GM21786 (cell line): ENCODE measurements around the gene FHAD1.
"Not testable (repeated sequence)": the region's sequence is repeated elsewhere in the genome, so short reads cannot be mapped to it uniquely, and the experiment has no call there.

Experiments used
- ATAC-seq: cut with Tn5 transposase; IDR thresholded peaks from one replicate; pipeline ENCODE4 v1.9.1; 2021; ENCODE audit not compliant: unreplicated experiment

The FHAD1 gene

DNA sequence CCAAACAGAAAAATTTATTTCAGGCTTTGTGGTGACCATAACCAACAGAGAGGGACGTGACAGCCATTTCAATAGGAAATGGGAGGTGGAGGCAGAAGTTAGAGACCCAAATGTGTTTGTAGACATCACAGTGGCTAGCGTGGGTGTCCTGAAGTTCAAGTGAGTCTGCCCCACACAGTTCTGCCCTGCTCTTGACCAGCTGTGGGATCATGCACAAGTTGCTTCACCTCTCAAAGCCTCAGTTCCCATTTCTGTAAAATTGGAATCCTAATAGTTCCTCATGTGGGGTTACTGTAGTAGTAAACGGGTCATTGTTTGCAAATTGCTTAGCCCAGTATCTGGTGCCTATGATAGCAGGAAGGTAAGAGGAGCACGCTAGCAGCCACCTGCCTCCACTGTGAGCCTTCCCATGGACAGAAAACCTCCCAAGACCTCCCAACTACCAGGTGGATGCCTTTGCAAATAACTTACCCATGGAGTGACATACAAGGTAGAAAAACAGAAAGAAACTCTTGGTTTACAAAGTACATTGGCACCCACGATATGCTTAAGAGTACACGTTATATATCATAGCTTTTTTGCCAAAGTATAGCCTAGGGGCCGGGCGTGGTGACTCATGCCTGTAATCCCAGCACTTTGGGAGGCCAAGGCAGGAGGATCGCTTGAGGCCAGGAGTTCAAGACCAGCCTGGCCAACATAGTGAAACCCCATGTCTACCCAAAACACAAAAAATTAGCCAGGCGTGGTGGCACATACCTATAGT is 29.1 kb downstream of the FHAD1 start:
- ATAC-seq: no peak

DNA sequence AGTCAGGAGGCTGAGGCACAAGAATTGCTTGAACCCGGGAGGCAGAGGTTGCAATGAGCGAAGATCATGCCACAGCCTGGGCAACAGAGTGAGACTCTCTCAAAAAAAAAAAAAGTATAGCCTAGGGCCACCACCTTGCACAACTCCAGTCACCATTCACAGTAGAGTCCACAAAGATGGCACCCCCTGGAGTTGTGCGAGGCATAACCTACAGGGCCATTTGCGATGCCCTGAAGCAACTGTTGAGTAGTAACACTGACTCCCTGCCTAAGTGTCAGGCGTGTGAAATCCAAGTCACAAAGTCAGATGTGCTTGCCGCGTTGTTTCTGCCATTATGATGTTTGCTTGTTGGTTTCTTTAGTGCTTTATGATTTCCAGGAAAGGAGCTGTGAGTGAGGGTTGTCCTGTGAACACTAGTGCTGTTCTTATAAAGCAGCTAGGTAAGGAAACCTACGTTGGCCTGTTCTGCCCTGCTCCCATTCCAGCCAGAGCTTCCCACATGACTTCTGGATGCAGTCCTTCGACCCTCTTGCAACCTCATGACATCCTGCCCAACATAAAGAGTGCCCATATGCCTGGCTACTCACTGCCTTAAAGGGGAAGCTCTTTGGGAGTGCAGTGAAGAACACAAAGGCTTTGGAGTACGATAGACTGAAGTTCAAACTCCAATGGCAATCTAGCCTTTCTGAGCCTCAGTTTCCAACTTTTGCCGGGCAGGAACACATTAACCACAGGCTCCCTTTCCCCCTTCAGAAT is 29.8 kb downstream of the FHAD1 start:
- ATAC-seq: no peak

DNA sequence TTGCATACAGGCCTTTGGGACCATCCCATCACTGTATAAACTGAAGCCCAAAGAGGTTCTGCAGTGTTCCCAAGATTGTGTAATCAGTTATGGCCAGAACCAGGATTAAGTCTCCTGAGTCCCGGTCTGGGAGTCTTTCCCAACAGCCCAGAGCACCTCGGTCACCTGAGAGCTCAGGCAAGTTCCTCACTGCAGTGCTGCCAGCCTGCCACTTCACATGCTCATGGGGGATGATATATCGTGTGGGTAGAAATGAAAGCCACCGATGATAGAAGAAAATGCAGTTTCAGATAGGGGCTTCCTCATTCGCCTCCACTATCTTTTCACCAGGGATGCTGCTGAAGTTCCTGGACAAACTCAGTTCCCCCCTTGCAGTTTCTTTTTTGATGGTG is 30.4 kb downstream of the FHAD1 start:
- no peak for ATAC-seq

DNA sequence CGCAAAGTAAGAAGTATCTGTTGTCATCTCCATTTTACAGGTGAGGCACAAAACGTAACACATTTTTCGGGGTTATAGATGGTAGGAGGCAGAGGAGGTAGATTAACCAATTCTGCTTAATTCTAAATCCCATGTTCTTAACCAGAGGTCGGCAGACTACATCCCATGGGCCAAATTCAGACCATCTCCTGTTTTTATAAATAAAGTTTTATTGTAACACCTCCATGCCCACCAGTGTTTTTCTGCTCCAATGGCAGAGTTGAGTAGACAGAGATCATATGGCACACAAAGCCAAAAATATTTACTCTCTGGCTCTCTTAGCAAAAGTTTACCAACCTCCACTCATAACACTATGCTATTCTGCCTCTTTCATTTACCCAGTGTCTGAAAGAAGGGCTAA is 30.9 kb downstream of the FHAD1 start:
- ATAC-seq: no peak

- no peak for ATAC-seq
Observed at GRCh38 chr1:15279576-15280230, 32.7 kb downstream of the FHAD1 start.

- no peak for ATAC-seq
Observed at GRCh38 chr1:15280416-15280815, 33.4 kb downstream of the FHAD1 start.

DNA sequence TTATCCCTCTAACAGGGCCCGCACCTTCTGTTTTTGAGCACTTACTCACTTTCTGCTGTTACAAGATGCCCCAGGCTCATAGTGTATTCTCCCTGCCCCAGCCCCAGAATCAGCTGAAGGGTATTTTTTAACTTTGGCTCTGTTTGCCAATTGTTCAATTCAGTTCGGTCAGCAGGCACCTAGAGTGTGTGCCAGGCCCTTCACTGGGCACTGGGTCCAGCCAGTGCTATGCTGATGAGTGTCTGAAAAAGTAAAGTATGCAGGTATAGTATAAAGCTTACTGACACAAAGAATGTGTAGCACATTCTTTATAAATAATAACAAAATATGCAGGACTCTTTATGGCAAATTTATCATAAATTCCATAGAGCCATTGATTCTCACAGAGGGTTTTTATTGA is 35.0 kb downstream of the FHAD1 start:
- no peak for ATAC-seq

DNA sequence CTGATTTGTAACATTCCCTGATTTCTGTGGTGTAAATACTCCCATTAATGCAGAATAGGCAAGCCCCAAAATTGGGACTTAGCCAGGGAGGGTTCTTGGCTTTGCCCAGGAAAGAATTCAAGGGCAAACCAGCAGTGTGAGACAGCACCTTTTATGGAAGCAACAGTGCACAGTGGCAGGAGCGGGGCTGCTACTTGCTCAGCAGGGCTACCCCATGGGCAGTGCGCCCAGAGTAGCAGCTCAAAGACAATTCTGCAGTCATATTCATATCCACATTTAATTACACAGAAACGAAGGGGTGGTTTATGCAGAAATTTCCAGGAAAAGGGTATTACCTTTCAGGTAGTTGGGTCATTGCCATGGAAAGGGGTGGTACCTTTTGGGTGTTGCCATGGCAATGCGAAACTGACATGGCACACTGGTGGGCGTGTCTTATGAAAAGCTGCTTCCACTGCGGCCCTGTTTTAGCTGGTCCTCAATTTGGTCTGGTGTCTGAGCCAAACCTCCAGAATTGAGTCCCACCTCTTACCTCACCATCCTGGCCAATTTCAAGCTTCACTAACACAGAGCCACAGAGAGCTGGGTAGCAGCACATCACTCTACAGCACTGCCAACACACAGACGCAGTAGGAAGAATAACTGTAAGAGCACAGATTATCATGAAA is 35.9 kb downstream of the FHAD1 start:
- ATAC-seq: no peak

DNA sequence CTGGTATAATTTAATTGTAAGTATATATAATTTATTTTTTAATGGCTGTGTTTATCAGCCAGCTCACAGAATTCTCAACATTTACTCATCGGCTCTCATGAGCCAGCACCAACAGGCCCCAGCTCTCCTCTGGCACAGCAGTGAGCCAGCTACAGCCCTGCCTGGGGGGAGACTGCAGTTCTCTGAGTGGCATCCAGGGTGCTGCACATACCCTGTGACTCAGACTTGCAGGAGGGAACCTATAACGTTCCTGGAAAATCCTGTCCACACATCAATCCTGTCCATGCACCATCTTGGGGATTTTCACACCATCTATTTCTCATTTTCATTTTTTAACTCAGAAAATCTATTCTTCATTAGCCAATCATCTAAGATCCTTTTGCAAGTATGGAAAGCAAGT is 36.5 kb downstream of the FHAD1 start:
- no peak for ATAC-seq

DNA sequence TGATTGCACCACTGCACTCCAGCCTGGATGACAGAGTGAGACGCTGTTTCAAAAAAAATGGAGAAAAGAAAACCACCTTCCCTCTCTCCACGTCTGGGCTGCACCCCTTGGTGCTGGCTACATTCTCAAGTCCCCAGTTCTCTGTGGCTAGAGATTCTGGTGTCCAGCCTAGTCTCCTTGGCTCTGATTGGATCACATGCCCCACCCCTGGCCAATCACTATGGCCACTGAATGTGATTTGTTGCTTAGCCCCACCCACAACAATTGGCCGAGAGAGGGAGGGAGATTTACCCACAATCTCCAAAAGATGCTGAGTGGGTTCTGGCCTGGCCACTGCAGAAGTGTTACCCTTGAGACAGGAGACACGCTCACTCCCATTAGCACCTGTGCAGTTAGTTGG is 39.4 kb downstream of the FHAD1 start:
- ATAC-seq: no peak

- ATAC-seq: no peak
Observed at GRCh38 chr1:15287035-15287979, 40.3 kb downstream of the FHAD1 start.

GRCh38 chr1:15288173-15288926 is 41.3 kb downstream of the FHAD1 start:
- ATAC-seq: no peak

DNA sequence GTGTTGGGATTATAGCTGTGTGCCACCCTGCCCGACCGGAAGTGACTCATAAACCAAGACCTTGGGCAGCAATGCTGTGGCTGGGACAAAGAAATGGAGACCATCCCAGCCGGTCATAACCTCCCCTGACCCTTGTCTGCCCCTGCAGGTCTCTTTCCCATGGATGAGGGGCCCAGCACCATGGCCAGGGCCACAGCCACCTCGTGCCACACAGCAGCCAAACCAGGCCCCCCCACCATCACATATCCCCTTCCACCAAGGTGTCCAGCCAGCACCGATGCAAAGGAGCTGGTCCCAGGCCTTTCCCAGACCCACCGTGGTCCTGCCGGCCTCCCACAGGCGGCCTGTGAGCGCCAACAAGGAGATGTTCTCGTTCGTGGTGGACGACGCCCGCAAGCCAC is 42.2 kb downstream of the FHAD1 start:
- ATAC-seq: no peak

- ATAC-seq: no peak
Observed at GRCh38 chr1:15290382-15290781, 43.4 kb downstream of the FHAD1 start.

DNA sequence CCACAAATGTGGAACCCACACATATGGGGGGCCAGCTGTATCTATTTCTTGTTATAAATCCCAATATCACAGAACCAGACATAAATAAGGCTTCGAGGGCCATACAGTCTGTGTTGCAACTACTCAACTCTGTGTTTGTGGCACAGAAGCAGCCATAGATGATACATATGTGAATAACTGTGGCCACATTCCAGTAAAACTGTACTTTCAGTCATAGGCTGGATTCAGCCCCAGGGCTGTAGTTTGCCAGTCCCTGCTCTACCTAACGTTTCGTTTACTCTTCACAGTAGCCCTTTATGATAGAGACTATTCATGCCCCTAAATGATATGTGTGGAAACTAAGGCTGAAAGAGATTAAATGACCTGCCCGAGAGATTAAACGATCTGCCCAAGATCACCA is 48.7 kb downstream of the FHAD1 start:
- no peak for ATAC-seq

- no peak for ATAC-seq
Observed at GRCh38 chr1:15296585-15297321, 49.7 kb downstream of the FHAD1 start.

DNA sequence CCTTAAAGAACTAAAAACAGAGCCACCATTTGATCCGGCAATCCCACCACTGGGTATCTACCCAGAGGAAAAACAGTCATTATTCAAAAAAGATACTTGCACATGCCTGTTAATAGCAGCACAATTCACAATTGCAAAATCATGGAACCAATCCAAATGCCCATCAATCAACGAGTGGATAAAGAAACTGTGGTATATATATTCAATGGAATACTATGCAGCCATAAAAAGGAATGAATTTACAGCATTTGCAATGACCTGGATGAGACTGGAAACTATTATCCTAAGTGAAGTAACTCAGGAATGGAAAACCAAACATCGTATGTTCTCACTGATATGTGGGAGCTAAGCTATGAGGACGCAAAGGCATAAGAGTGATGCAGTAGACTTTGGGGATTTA is 51.0 kb downstream of the FHAD1 start:
- ATAC-seq: not testable (repeated sequence)

DNA sequence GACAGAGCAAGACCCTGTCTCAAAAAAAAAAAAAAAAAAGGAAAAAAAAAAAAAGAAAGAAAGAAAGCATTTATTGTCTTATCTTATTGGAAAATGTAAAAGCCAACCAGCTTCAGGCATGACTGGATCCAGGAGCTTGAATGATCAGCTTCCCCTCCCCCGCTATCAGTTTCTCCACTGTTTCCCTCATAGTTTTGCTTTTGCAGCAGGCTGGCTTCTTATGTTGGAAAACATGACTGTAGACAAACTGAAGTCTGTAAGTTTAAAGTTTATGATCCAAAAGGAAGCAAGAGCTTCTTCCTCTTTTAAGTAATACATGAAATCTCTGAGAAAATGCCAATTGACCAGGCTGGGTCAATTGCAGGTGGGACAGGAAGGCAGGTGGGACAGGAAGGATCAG is 52.2 kb downstream of the FHAD1 start:
- no peak for ATAC-seq

GRCh38 chr1:15299806-15300205 is 52.8 kb downstream of the FHAD1 start:
- no peak for ATAC-seq
